Right atrium auricular region (tissue), 2 donors: ENCODE measurements around the gene FOXN3. TPM values are rescaled to one million over a fixed set of nuclear protein-coding genes. Genes with fewer than 3 reads are reported as not detected.

Source experiments
- DNase-seq: peaks from one replicate; pipeline ENCODE4 v3.0.0-alpha.2; 2019; ENCODE audit warnings: low spot score
- H3K27ac ChIP-seq, 2 donors: fragments of 200-600 bp; sonication (generic); 1 replicate in 1 of 2; 2 replicates in 1 of 2; pipeline ENCODE4 v1.5.1; 2016 to 2019
- H3K27me3 ChIP-seq, 2 donors: fragments of 200-600 bp; sonication (generic); one replicate each; pipeline versions ENCODE4 v1.5.1 to v1.6.0; 2017 to 2019
- H3K36me3 ChIP-seq: fragments of 200-600 bp; sonication (generic); one replicate; pipeline ENCODE4 v1.5.1; 2016
- H3K4me1 ChIP-seq, 2 donors: fragments of 200-600 bp; sonication (generic); one replicate each; pipeline versions ENCODE4 v1.5.1 to v1.6.0; 2017 to 2019
- H3K4me3 ChIP-seq, 2 donors: fragments of 200-600 bp; sonication (generic); 1 replicate in 1 of 2; 2 replicates in 1 of 2; pipeline ENCODE4 v1.5.1; 2017 to 2019; ENCODE audit warnings: mild to moderate bottlenecking in 1 of 2, moderate library complexity in 1 of 2
- H3K9me3 ChIP-seq, 2 donors: fragments of 200-600 bp; sonication (generic); one replicate each; pipeline ENCODE4 v1.5.1; 2019
- CTCF ChIP-seq, 2 donors: fragments of 200-600 bp; sonication (generic); IDR thresholded peaks; one replicate each; pipeline ENCODE4 v1.5.1; 2019; ENCODE audit warnings: antibody characterized with exemption in 2 of 2
- total RNA-seq, 2 donors: library from RNA; depleted of rRNA; stranded (reverse); fragments of >200 nt; gene quantifications; one replicate each; pipeline ENCODE4 v1.1.0, GENCODE V29; 2016

The FOXN3 gene
- total RNA-seq, 2 donors from 2014 or later = 80.1 to 90.3 TPM

GRCh38 chr14:89309670-89310177 is 107.3 kb downstream of the FOXN3 start:
- Histone ChIP-seq H3K4me3 (no peak overlapping the region), H3K27me3 (no peaks in the 10 kb centered on the region), H3K4me1 (peaks cover 0 to 44% of the 10 kb centered on the region in 2 donors), H3K36me3 (no peaks in the 10 kb centered on the region), H3K9me3 (no peaks in the 10 kb centered on the region), H3K27ac (no peak overlapping the region)
- TF ChIP-seq CTCF (IDR thresholded peaks at IDR 0.05) = no peak
- no peak for DNase-seq

GRCh38 chr14:89308232-89308959 is 108.6 kb downstream of the FOXN3 start:
- no peaks in the 10 kb centered on the region for H3K9me3 ChIP-seq

GRCh38 chr14:89307409-89307808 is 109.6 kb downstream of the FOXN3 start:
- TF ChIP-seq CTCF (IDR thresholded peaks at IDR 0.05) = no peak
- peaks cover 0 to 67% of the 10 kb centered on the region in 2 donors for H3K4me1 ChIP-seq

More at GRCh38 chr14:89308232-89308959, 108.6 kb downstream of the FOXN3 start:
- Histone ChIP-seq H3K4me1 (peaks cover 0 to 57% of the 10 kb centered on the region in 2 donors), H3K27ac (peak overlapping the region in 1 of 2 donors; percentile 6), H3K36me3 (no peaks in the 10 kb centered on the region), H3K27me3 (no peaks in the 10 kb centered on the region), H3K4me3 (no peak overlapping the region)
- TF ChIP-seq CTCF (IDR thresholded peaks at IDR 0.05) = no peak
- DNase-seq = no peak

GRCh38 chr14:89304972-89305703 is 111.9 kb downstream of the FOXN3 start:
- Histone ChIP-seq H3K27me3 (no peaks in the 10 kb centered on the region), H3K4me3 (no peak overlapping the region), H3K36me3 (no peaks in the 10 kb centered on the region), H3K4me1 (peaks cover 0 to 70% of the 10 kb centered on the region in 2 donors), H3K9me3 (no peaks in the 10 kb centered on the region), H3K27ac (peak overlapping the region; percentile 89 to 91)
- DNase-seq = peak; percentile 67
- no peak for TF ChIP-seq CTCF (IDR thresholded peaks at IDR 0.05)

More at GRCh38 chr14:89307409-89307808, 109.6 kb downstream of the FOXN3 start:
- Histone ChIP-seq H3K4me3 (no peak overlapping the region), H3K36me3 (no peaks in the 10 kb centered on the region), H3K9me3 (no peaks in the 10 kb centered on the region), H3K27ac (no peak overlapping the region), H3K27me3 (no peaks in the 10 kb centered on the region)
- DNase-seq = no peak

GRCh38 chr14:89304561-89304960 is 112.5 kb downstream of the FOXN3 start:
- Histone ChIP-seq H3K4me1 (peaks cover 0 to 64% of the 10 kb centered on the region in 2 donors), H3K36me3 (no peaks in the 10 kb centered on the region), H3K4me3 (peak overlapping the region in 1 of 2 donors; percentile 34), H3K27ac (peak overlapping the region; percentile 89 to 91), H3K27me3 (no peaks in the 10 kb centered on the region), H3K9me3 (no peaks in the 10 kb centered on the region)
- no peak for TF ChIP-seq CTCF (IDR thresholded peaks at IDR 0.05)
- no peak for DNase-seq
